Activated CD4-positive, alpha-beta T cell treated with anti-CD3 and anti-CD28 coated beads for 36 hours (primary cell): Measurements from ENCODE around the gene MACF1. TPM values are rescaled to one million over a fixed set of nuclear protein-coding genes. Genes with fewer than 3 reads are reported as not detected.
"Not testable (repeated sequence)": the region's sequence is repeated elsewhere in the genome, so short reads cannot be mapped to it uniquely, and the experiment has no call there.

ENCODE experiments used
- ATAC-seq: fragments of 200-7000 bp; cut with Tn5 transposase; one replicate; pipeline ENCODE4 v1.10.0; 2021; ENCODE audit warnings: mild to moderate bottlenecking, moderate library complexity
- CTCF ChIA-PET: fragments of 350-600 bp; sonication (Branson Sonifier 250); formaldehyde crosslinking; loops from one replicate; lab custom pipeline; 2021; ENCODE audit warnings: antibody characterized with exemption; lab: Charles Lee
- POLR2A ChIA-PET: fragments of 350-600 bp; sonication (Branson Sonifier 250); formaldehyde crosslinking; loops from one replicate; lab custom pipeline; 2021; ENCODE audit warnings: antibody characterized with exemption, inconsistent platforms; lab: Charles Lee
- DNase-seq: peaks from one replicate; pipeline ENCODE4 v3.0.0-alpha.2; 2020
- H3K27ac Mint-ChIP-seq: one replicate; pipeline ENCODE4 v1.8.0; 2021; ENCODE audit warnings: mixed read lengths
- H3K27me3 Mint-ChIP-seq: one replicate; pipeline ENCODE4 v1.8.0; 2021; ENCODE audit warnings: mixed read lengths
- H3K36me3 Mint-ChIP-seq: one replicate; pipeline ENCODE4 v1.8.0; 2021; ENCODE audit warnings: low read depth, mixed read lengths
- H3K4me1 Mint-ChIP-seq: one replicate; pipeline ENCODE4 v1.8.0; 2021; ENCODE audit warnings: mixed read lengths
- H3K4me3 Mint-ChIP-seq: one replicate; pipeline ENCODE4 v1.8.0; 2021; ENCODE audit warnings: mild to moderate bottlenecking, moderate library complexity, mixed read lengths
- H3K9me3 Mint-ChIP-seq: one replicate; pipeline ENCODE4 v1.8.0; 2021; ENCODE audit warnings: low read depth, mixed read lengths
- intact Hi-C, 2 experiments: fragments of 100-400 bp; cut with DNase I in 1 of 2; cut with micrococcal nuclease in 1 of 2; formaldehyde crosslinking; loops; one replicate each; pipeline versions ENCODE4 v1.14.2 to v1.15.1; 2022 to 2024; cut with DNase I, micrococcal nuclease
- total RNA-seq, 2 experiments: library from RNA; stranded (reverse); gene quantifications; one replicate each; pipeline ENCODE4 v1.2.3, GENCODE V29; 2021

Gene MACF1
- total RNA-seq, 2 experiments from 2014 or later, result 192 to 195 TPM

DNA sequence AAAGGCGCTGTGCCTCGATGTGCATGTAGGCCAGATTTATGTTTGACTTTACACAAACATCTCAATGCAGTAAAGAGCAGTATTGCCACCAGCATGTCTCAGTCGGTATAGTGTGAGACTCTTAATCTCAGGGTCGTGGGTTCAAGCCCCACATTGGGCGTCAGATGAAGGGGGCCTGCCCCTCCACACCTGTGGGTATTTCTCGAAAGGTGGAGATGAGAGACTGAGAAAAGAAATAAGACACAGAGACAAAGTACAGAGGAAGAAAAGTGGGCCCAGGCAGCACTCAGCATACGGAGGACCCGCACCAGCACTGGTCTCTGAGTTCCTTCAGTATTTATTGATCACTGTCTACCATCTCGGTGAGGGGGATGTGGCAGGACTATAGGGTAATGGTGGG is 299.9 kb downstream of the MACF1 start:
- ATAC-seq, H3K4me3 Mint-ChIP-seq, POLR2A ChIA-PET, H3K4me1 Mint-ChIP-seq, DNase-seq, H3K27ac Mint-ChIP-seq, H3K36me3 Mint-ChIP-seq, intact Hi-C loops, H3K27me3 Mint-ChIP-seq, H3K9me3 Mint-ChIP-seq, CTCF ChIA-PET: not testable (repeated sequence)

DNA sequence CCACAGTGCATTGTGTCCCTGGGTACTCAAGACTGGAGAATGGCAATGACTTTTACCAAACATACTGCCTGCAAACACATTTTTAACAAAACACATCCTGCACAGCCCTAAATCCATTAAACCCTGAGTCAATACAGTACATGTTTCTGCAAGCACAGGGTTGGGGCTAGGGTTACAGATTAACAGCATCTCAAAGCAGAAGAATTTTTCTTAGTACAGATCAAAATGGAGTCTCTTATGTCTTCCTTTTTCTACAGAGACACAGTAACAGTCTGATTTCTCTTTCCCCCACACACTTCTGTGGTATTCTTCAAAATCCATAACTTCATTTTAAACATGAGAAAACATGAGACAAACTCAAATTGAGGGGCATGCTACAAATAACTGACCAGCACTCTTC is 300.8 kb downstream of the MACF1 start:
- ATAC-seq (no peak), DNase-seq (no peak)
- no peak overlapping the region for H3K27ac Mint-ChIP-seq
- no peaks in the 10 kb centered on the region for H3K36me3 Mint-ChIP-seq
- H3K4me1 Mint-ChIP-seq, result peaks cover 9% of the 10 kb centered on the region
- no peak overlapping the region for H3K4me3 Mint-ChIP-seq
- intact Hi-C loops, result no loop called here
- peaks cover 7% of the 10 kb centered on the region for H3K27me3 Mint-ChIP-seq
- CTCF ChIA-PET, result no interaction called here
- no peaks in the 10 kb centered on the region for H3K9me3 Mint-ChIP-seq
- POLR2A ChIA-PET, result no interaction called here

DNA sequence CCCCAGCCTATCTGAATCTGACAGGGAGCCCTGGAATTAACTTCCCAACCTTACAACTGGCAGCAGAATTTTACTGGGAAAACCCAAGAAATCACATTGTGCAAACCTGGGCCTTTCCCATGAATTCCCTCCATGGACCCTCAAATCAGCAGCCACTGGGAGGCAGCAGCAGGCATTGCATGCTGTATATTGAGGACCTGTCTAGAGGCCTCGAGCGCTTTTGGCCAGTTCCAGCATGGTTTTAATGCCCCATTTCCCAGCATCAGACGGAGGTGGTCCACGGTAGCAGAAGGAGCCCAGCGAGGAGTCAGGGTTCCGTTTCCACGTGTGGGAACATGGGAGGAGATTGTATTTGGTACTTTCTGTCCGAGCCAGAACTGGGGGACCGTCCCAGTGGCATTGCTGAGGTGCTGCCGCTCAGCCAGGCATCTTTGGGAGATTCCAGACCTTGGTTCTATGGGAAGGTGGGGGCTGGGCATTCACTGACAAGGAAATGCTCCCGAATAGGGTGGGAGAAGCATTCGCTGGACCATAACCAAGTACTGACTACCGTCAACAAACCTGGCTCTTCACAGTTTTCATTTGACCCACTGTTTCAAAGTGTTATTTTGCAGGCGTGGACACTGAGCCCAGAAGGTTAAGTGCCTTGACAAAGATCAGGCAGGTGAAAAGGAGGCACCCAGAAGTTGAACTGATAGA is 302.9 kb downstream of the MACF1 start:
- H3K27ac Mint-ChIP-seq, result no peak overlapping the region
- ATAC-seq, result no peak
- H3K4me3 Mint-ChIP-seq, result no peak overlapping the region
- peaks cover 7% of the 10 kb centered on the region for H3K27me3 Mint-ChIP-seq
- ChIA-PET CTCF (no interaction called here), POLR2A (no interaction called here)
- DNase-seq, result no peak
- intact Hi-C loops, result no loop called here
- H3K4me1 Mint-ChIP-seq, result peaks cover 9% of the 10 kb centered on the region
- no peaks in the 10 kb centered on the region for H3K36me3 Mint-ChIP-seq
- H3K9me3 Mint-ChIP-seq, result no peaks in the 10 kb centered on the region

DNA sequence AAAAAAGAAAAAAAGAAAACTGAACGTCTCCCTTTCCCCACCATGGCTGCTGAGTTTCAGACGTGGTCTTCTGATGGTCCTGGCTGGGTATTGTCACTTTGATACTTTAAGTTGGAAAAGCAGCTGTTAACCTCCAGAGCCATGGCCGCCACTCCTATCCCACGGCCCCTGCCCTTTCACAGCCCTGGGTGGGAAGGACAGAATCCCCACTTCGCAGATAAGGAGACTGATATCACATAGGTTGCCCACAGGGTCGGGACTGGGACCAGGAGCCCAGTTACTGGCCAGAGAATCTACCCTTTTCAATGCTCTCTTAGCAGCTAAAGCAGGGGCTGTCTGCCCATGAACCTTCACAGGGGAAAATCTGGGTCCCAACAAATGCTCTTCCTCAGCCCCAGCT is 303.8 kb downstream of the MACF1 start:
- no peaks in the 10 kb centered on the region for H3K36me3 Mint-ChIP-seq
- CTCF ChIA-PET, result interaction anchor here (0.6 to 1.1 kb wide), 3 partner anchors 40 to 460 kb away, joined by 3 to 4 read pairs (median 4); no protein-coding TSS in a partner anchor
- H3K4me3 Mint-ChIP-seq, result no peak overlapping the region
- no peak overlapping the region for H3K27ac Mint-ChIP-seq
- ATAC-seq (no peak), DNase-seq (no peak)
- intact Hi-C loops, result no loop called here
- peaks cover 7% of the 10 kb centered on the region for H3K27me3 Mint-ChIP-seq
- H3K9me3 Mint-ChIP-seq, result no peaks in the 10 kb centered on the region
- H3K4me1 Mint-ChIP-seq, result peaks cover 9% of the 10 kb centered on the region
- POLR2A ChIA-PET, result no interaction called here

DNA sequence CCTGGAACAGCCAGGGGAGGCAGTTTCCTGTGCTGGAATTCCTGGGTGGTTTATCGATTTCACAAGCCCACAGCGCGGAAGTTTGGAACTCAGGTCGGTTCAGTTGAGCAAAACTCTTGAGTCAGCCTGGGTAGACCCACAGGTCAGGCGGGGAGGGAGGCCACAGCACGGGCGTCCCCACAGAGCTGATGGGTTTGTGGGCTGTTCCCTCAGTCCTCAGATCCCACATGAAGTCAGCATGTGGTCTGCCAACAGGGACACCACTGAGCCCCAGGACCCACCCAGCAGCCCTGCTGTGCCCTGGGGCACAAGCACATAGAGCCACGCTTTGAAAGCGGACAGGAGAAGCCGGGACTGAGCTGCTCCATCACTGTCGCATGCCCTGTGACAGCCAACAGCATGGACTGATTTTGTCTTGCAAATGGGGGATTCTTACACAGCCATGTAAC is 304.4 kb downstream of the MACF1 start:
- H3K36me3 Mint-ChIP-seq, result no peaks in the 10 kb centered on the region
- ATAC-seq, result peak; percentile 13
- CTCF ChIA-PET, result interaction anchor here (0.6 to 1.1 kb wide), 6 partner anchors 20 to 461 kb away, joined by 3 to 4 read pairs (median 4); no protein-coding TSS in a partner anchor
- H3K27me3 Mint-ChIP-seq, result peaks cover 7% of the 10 kb centered on the region
- intact Hi-C loops, result no loop called here
- H3K27ac Mint-ChIP-seq, result no peak overlapping the region
- POLR2A ChIA-PET, result no interaction called here
- H3K4me3 Mint-ChIP-seq, result no peak overlapping the region
- H3K4me1 Mint-ChIP-seq, result peaks cover 9% of the 10 kb centered on the region
- DNase-seq, result no peak
- H3K9me3 Mint-ChIP-seq, result no peaks in the 10 kb centered on the region

DNA sequence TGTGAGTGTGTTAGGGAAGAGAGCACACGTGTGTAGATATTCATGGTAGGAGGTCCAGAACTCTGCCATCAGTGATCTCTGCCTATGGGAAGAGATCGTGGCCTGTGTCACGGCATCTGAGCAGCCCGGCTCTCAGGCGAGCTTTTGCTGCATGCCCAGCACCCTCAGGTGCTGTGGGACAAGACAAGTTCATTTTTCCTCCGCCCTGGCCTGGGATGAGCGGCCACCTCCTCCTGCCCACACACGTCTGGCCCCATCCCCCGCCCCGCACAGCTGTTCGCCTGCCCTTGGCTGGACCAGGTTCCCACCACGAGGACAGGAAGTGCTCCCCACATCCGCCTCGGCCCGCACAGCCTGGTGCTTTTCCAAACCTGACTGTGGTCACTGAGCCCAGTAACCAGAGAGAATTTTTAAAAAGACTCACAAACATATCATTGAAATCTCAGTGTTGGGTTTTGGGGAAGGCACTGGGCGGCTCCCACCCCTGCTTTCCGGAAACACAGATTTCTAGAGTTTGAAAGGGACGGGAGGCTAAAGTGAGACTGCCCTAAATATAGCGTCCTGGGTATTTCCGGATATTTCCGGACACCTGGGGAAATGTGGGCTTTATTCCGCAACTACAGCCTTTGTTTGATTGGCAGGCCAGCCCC is 305.0 kb downstream of the MACF1 start:
- H3K4me3 Mint-ChIP-seq, result no peak overlapping the region
- POLR2A ChIA-PET, result no interaction called here
- no peaks in the 10 kb centered on the region for H3K36me3 Mint-ChIP-seq
- CTCF ChIA-PET, result interaction anchor here (0.6 to 1.1 kb wide), 4 partner anchors 19 to 155 kb away, joined by 3 to 4 read pairs (median 4); no protein-coding TSS in a partner anchor
- H3K9me3 Mint-ChIP-seq, result no peaks in the 10 kb centered on the region
- intact Hi-C loops, result no loop called here
- H3K4me1 Mint-ChIP-seq, result peaks cover 9% of the 10 kb centered on the region
- ATAC-seq, result peak; percentile 23
- H3K27me3 Mint-ChIP-seq, result peaks cover 7% of the 10 kb centered on the region
- DNase-seq, result peak; percentile 43
- peak overlapping the region; percentile 55 for H3K27ac Mint-ChIP-seq

DNA sequence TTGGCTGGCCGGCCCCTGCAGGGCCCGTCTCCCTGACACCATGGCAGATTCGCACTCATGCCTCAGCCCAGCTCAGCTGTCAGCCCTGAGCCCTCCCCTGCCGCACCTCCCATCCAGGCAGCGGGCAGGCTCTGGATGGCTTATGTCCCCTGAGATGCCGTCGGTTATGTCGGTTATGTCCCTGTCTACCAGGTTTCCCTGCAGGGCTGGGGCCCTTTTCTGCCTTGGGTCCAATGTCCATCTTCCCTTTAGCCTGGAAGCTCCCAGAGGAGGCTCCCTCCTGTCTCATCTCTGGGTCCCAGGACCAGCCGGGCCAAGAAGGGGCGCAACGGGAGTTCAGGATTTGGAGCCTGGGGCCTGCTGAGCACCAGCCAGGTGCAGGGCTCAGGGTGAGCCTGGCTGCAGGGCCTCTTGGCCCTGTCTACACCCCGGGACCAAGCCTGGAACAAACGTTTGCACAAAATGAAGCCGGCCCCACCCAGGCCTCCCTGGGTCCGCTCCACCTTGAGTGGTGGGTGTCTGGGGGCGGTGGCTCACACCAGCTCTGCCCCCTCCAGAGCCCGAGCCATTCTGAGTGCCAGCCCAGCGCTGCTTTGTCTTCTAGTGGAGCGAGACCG is 306.2 kb downstream of the MACF1 start:
- H3K27me3 Mint-ChIP-seq, H3K9me3 Mint-ChIP-seq, ATAC-seq, POLR2A ChIA-PET, DNase-seq, intact Hi-C loops, H3K4me3 Mint-ChIP-seq, H3K36me3 Mint-ChIP-seq, H3K27ac Mint-ChIP-seq, H3K4me1 Mint-ChIP-seq: not testable (repeated sequence)
- CTCF ChIA-PET, result interaction anchor here (0.7 kb wide), 1 partner anchor 100 kb away, joined by 3 read pairs; no protein-coding TSS in a partner anchor

DNA sequence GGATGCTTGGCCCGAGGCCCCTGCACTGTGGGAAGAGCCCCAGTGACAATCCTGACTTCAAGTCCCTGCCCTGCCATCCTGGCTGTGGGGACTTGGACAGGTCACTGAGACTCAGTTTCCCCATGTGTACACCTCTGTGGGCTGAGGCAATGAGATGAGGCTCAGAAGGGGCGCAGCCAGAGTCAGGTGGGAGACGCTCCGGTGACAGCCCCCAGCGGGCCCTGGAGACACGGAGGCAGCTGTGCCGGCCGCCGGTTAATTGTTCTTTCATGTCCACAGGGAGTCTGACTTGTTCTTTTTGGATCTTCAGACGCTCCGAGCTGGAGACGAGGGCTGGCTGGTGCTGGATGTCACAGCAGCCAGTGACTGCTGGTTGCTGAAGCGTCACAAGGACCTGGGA is 307.0 kb downstream of the MACF1 start:
- DNase-seq, H3K4me3 Mint-ChIP-seq, H3K4me1 Mint-ChIP-seq, POLR2A ChIA-PET, CTCF ChIA-PET, H3K27me3 Mint-ChIP-seq, H3K36me3 Mint-ChIP-seq, intact Hi-C loops, H3K9me3 Mint-ChIP-seq, H3K27ac Mint-ChIP-seq, ATAC-seq: not testable (repeated sequence)

DNA sequence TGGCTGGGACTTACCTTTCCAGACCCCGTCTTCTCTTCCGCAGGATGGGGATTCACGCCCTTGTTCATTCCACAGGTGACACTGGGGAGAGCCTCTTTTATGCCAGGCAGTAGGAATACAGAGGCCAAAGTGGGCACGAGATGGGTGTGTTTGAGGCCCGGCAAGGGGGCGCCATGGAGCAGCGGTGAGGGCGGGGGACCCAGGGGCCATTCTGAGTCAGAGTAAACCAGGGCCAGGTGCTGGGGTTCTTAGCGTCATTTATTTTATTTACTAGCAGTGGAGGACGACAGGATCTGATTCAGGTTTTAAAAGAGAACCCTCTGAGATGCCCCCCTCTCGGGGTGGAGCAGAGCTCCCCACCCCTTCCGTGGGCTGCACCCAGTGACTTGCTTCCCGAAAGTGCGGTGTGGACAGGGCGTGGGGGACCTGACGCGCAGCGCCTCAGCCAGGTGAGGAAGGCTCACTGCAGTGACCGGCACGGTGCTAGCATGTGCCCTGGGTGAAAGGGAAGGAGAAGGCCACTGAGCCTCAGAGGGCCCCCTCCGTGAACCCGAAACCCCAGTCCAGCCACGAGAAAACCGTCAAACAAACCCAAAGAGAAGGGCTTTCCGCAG is 307.8 kb downstream of the MACF1 start:
- H3K36me3 Mint-ChIP-seq, POLR2A ChIA-PET, H3K27me3 Mint-ChIP-seq, H3K4me1 Mint-ChIP-seq, intact Hi-C loops, CTCF ChIA-PET, H3K27ac Mint-ChIP-seq, H3K9me3 Mint-ChIP-seq, H3K4me3 Mint-ChIP-seq, DNase-seq: not testable (repeated sequence)
- ATAC-seq, result peak; percentile 59

DNA sequence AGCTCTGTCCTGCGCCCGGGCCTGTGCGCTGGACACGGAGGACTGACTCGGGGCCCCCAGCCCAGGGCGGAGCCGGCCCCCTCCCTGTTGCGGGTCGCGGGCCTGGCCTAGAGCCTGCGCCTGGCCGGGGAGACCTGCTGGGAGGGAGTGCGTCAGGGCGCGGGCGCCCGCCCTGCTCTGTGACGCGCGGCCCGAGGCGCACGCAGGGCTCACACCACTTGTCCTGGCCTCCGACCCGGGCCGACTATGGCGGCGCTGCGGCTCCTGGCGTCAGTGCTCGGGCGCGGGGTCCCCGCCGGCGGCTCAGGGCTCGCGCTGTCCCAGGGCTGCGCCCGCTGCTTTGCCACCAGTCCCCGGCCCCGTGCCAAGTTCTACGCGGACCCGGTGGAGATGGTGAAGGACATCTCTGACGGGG is 310.2 kb downstream of the MACF1 start:
- H3K27me3 Mint-ChIP-seq, H3K4me1 Mint-ChIP-seq, H3K36me3 Mint-ChIP-seq, intact Hi-C loops, H3K27ac Mint-ChIP-seq, H3K9me3 Mint-ChIP-seq, CTCF ChIA-PET, H3K4me3 Mint-ChIP-seq, POLR2A ChIA-PET: not testable (repeated sequence)
- DNase-seq, result peak; percentile 22
- peak; percentile 59 for ATAC-seq
